Thyroid gland (tissue), 4 donors: Measurements from ENCODE around the gene TMEM154. TPM values are rescaled to one million over a fixed set of nuclear protein-coding genes. Genes with fewer than 3 reads are reported as not detected.

Experiments used
- DNase-seq, 2 donors: peaks; one replicate each; pipeline ENCODE4 v3.0.0-alpha.2; 2019
- H3K27ac ChIP-seq, 3 donors: fragments of 200-600 bp; sonication (generic); 1 replicate in 2 of 3; 2 replicates in 1 of 3; pipeline ENCODE4 v1.5.1; 2016 to 2019; ENCODE audit warnings: mild to moderate bottlenecking in 1 of 3, moderate library complexity in 1 of 3
- H3K27me3 ChIP-seq: fragments of 200-600 bp; sonication (generic); one replicate; pipeline ENCODE4 v1.5.1; 2019
- H3K36me3 ChIP-seq, 2 donors: fragments of 200-600 bp; sonication (generic); one replicate each; pipeline ENCODE4 v1.5.1; 2016 to 2019
- H3K4me1 ChIP-seq, 2 donors: fragments of 200-600 bp; sonication (generic); one replicate each; pipeline ENCODE4 v1.5.1; 2017 to 2019
- H3K4me3 ChIP-seq, 3 donors: fragments of 200-600 bp; sonication (generic); replicated peaks in 1 of 3; 1 replicate in 2 of 3; 2 replicates in 1 of 3; pipeline ENCODE4 v1.5.1; 2016; ENCODE audit warnings: mild to moderate bottlenecking in 1 of 3
- H3K9me3 ChIP-seq: fragments of 200-600 bp; sonication (generic); one replicate; pipeline ENCODE4 v1.5.1; 2017
- CTCF ChIP-seq, 6 experiments: fragments of 200-600 bp in 3 of 6; fragments of 450-650 bp in 3 of 6; sonication (generic) in 3 of 6; IDR thresholded peaks; one replicate each; pipeline ENCODE4 v1.5.1; 2016 to 2019; ENCODE audit warnings: antibody characterized with exemption in 6 of 6, mild to moderate bottlenecking in 2 of 6, inconsistent platforms in 1 of 6, moderate library complexity in 1 of 6
- POLR2A ChIP-seq, 2 donors: fragments of 450-650 bp; IDR thresholded peaks; one replicate each; pipeline ENCODE4 v1.6.1; 2017; ENCODE audit warnings: antibody characterized with exemption in 2 of 2, mild to moderate bottlenecking in 2 of 2, moderate library complexity in 1 of 2
- WGBS, 2 donors: methylation state at CpG; one replicate each; pipeline ENCODE4 v1.1.5; 2017; 5-methylcytosine and 5-hydroxymethylcytosine counted together
- intact Hi-C: fragments of 100-400 bp; cut with DNase I; formaldehyde crosslinking; loops from one replicate; pipeline ENCODE4 v1.15.1; 2023
- total RNA-seq, 4 donors: library from RNA; depleted of rRNA; stranded (reverse); fragments of >200 nt; gene quantifications; one replicate each; pipeline ENCODE4 v1.2.3, GENCODE V29; 2016

The TMEM154 gene
- total RNA-seq, 4 donors from 2014 or later: 0.22 to 1.6 (median 0.42) TPM

- Histone ChIP-seq H3K9me3 (no peaks in the 10 kb centered on the region), H3K4me1 (no peaks in the 10 kb centered on the region), H3K36me3 (no peaks in the 10 kb centered on the region), H3K4me3 (no peak overlapping the region), H3K27me3 (no peaks in the 10 kb centered on the region), H3K27ac (no peak overlapping the region)
- intact Hi-C loops: no loop called here
- no peak for DNase-seq
- 87 to 89% methylated on average over 3 of the region's 3 CpGs for WGBS, 2 donors
- TF ChIP-seq POLR2A (IDR thresholded peaks at IDR 0.05): no peak
- TF ChIP-seq CTCF (IDR thresholded peaks at IDR 0.05): no peak
These were observed 43.4 kb upstream of the TMEM154 start for GRCh38 chr4:152723236-152723635.

- Histone ChIP-seq H3K4me1 (no peaks in the 10 kb centered on the region), H3K9me3 (no peaks in the 10 kb centered on the region), H3K27me3 (no peaks in the 10 kb centered on the region), H3K36me3 (no peaks in the 10 kb centered on the region), H3K27ac (no peak overlapping the region), H3K4me3 (no peak overlapping the region)
- no peak for DNase-seq
- intact Hi-C loops: no loop called here
- no peak for TF ChIP-seq CTCF (IDR thresholded peaks at IDR 0.05)
- TF ChIP-seq POLR2A (IDR thresholded peaks at IDR 0.05): no peak
- WGBS, 2 donors: 61 to 64% methylated on average over 24 of the region's 24 CpGs
These were observed 40.2 kb upstream of the TMEM154 start for GRCh38 chr4:152719801-152720556.

GRCh38 chr4:152719291-152719690 lies 39.5 kb upstream of the TMEM154 start:
- no peak for DNase-seq
- no peaks in the 10 kb centered on the region for H3K4me1 ChIP-seq
- H3K27ac ChIP-seq: no peak overlapping the region
- 88 to 96% methylated on average over 1 of the region's 1 CpG for WGBS, 2 donors
- no peaks in the 10 kb centered on the region for H3K9me3 ChIP-seq
- H3K27me3 ChIP-seq: no peaks in the 10 kb centered on the region
- TF ChIP-seq CTCF (IDR thresholded peaks at IDR 0.05): no peak
- no peak for TF ChIP-seq POLR2A (IDR thresholded peaks at IDR 0.05)
- H3K4me3 ChIP-seq: no peak overlapping the region
- H3K36me3 ChIP-seq: no peaks in the 10 kb centered on the region
- intact Hi-C loops: no loop called here

- TF ChIP-seq CTCF (IDR thresholded peaks at IDR 0.05) (no peak), POLR2A (IDR thresholded peaks at IDR 0.05) (no peak)
- no peak for DNase-seq
- intact Hi-C loops: no loop called here
- Histone ChIP-seq H3K4me1 (no peaks in the 10 kb centered on the region), H3K9me3 (no peaks in the 10 kb centered on the region), H3K4me3 (no peak overlapping the region), H3K27ac (no peak overlapping the region), H3K36me3 (no peaks in the 10 kb centered on the region), H3K27me3 (no peaks in the 10 kb centered on the region)
- 95 to 96% methylated on average over 6 of the region's 6 CpGs for WGBS, 2 donors
These were observed 35.3 kb upstream of the TMEM154 start for GRCh38 chr4:152715076-152715475.

- no peaks in the 10 kb centered on the region for H3K4me1 ChIP-seq
- WGBS, 2 donors: 55 to 60% methylated on average over 2 of the region's 2 CpGs
- intact Hi-C loops: no loop called here
- no peak for DNase-seq
- TF ChIP-seq CTCF (IDR thresholded peaks at IDR 0.05) (no peak), POLR2A (IDR thresholded peaks at IDR 0.05) (no peak)
- no peaks in the 10 kb centered on the region for H3K36me3 ChIP-seq
- H3K27me3 ChIP-seq: no peaks in the 10 kb centered on the region
- no peaks in the 10 kb centered on the region for H3K9me3 ChIP-seq
- H3K27ac ChIP-seq: no peak overlapping the region
- H3K4me3 ChIP-seq: no peak overlapping the region
These were observed 34.3 kb upstream of the TMEM154 start for GRCh38 chr4:152713951-152714705.
